GM18511 (cell line): Measurements from ENCODE around the gene CNOT8.
"Not testable (repeated sequence)": the region's sequence is repeated elsewhere in the genome, so short reads cannot be mapped to it uniquely, and the experiment has no call there.

Experiments used
- ATAC-seq: cut with Tn5 transposase; IDR thresholded peaks from one replicate; pipeline ENCODE4 v1.9.1; 2021; ENCODE audit warnings: mild to moderate bottlenecking, moderate library complexity; ENCODE audit not compliant: unreplicated experiment

CNOT8 gene

DNA sequence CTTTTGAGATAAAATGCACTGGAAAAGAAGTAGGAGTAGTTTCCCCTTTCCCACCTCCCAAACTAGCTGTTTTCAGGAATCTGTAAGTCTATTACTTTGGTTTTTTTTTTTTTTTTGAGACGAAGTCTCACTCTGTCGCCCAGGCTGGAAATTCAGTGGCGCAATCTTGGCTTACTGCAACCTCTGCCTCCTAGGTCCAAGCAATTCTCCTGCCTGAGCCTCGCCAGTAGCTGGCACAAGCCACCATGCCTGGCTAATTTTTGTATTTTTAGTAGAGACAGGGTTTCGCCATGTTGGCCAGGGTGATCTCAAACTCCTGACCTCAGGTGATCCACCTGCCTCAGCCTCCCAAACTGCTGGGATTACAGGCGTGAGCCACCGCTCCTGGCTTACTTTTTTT is 47.2 kb downstream of the CNOT8 start:
- ATAC-seq = not testable (repeated sequence)

DNA sequence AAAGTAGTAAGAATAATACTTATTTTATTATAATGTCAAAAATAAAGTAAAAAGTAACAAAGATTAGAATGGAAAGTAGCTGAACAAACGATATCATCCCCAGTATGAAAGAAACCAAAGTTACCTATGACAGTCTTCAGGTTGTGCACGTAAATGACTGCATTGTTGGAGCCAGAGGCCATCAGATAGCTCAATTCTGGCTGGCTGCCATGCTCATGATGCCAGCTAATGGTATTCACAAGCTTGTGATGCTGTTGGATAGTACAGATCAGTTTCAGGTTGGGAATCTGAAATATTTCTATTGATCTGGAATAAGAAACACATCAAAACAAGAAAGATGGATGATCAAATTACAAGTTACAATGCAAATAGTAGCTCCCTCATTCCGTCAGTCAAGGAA is 58.4 kb downstream of the CNOT8 start:
- no peak for ATAC-seq

DNA sequence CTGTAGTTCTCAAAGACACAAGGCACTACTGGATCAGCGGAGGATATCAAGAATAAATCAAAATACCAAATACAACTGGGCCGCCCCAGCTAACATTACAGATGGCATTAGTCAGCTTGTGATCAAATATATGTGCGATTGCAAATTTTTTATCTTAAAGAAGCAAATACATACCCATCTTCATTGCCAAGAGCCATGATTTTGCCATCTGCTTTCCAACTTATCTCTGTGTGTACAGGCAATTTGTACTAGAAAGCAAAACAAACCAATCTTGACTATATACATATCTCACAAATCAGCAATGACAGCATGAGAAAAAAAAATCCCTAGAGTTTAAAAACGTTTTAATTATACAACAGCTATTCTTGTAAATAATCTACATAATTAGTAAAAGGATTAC is 59.3 kb downstream of the CNOT8 start:
- no peak for ATAC-seq

DNA sequence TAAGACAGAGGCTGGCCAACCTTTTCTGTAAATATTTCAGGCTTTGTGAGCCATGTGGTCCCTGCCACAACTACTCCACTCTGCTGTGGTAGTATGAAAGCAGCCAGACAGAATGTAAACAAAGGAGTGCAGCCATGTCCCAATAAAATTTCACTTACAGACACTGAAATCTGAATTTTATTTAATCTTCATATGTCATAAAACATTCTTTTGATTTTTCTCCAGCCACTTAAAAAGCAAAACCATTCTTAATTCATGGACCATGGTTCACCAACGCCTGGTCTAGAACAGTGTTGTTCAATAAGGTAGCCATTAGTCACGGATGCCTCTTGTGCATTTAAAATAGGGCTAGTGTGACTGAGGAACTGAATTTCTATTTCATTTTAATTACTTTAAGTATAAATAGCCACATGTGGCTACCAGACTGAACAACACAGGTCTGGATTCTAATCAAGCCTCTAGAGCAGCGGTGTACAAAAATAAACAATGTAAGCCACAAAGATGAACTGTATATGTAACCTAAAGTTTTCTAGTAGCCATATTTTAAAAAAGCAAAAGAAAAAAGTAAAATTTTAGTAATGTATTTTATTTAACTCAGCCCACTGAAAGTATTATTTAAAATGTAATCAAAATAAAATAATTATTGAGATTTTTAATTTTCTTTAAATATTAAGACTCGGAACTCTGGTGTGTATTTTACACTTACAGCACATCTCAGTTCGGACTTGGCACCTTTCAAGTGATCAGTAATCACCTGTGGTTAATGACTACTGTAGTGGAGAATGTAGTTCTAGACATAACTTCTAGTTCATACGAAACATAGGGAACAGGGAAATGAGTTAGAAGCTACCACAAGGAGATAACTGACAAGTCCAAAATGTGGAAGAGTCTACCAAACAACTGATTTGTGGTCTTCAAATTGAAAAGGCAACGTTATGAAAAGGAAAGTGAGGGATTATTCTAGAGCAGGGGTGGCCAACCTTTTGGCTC is 65.3 kb downstream of the CNOT8 start:
- ATAC-seq = no peak
